Activated naive CD8-positive, alpha-beta T cell treated with anti-CD3 and anti-CD28 coated beads for 36 hours (primary cell): ENCODE measurements around the gene NDUFA12. TPM values are rescaled to one million over a fixed set of nuclear protein-coding genes. Genes with fewer than 3 reads are reported as not detected.

Experiments
- DNase-seq: peaks from one replicate; pipeline ENCODE4 v3.0.0; 2021
- H3K27ac Mint-ChIP-seq: one replicate; pipeline ENCODE4 v1.8.0; 2022; ENCODE audit warnings: mild to moderate bottlenecking, moderate library complexity, mixed read lengths
- H3K27me3 Mint-ChIP-seq: one replicate; pipeline ENCODE4 v1.8.0; 2022; ENCODE audit warnings: mild to moderate bottlenecking, mixed read lengths
- H3K36me3 Mint-ChIP-seq: one replicate; pipeline ENCODE4 v1.8.0; 2021; ENCODE audit warnings: mild to moderate bottlenecking, mixed read lengths
- H3K4me1 Mint-ChIP-seq: one replicate; pipeline ENCODE4 v1.8.0; 2021; ENCODE audit warnings: mixed read lengths
- H3K4me3 Mint-ChIP-seq: one replicate; pipeline ENCODE4 v1.8.0; 2022; ENCODE audit warnings: mild to moderate bottlenecking, moderate library complexity, mixed read lengths
- H3K9me3 Mint-ChIP-seq: one replicate; pipeline ENCODE4 v1.8.0; 2022; ENCODE audit warnings: mixed read lengths
- total RNA-seq, 2 experiments: library from RNA; stranded (reverse); gene quantifications; one replicate each; pipeline ENCODE4 v1.2.3, GENCODE V29; 2021

Gene NDUFA12
- 100 to 1,000 TPM; 137 to 138 TPM for total RNA-seq

GRCh38 chr12:95003213-95003920 lies at the start of gene NDUFA12:
TSS of gene NDUFA12 (minus strand) at chr12:95003697. CDS start at chr12:95003680, 17 bp downstream.
- H3K27ac Mint-ChIP-seq = peak within 1 kb of the TSS; percentile 91
- H3K4me3 Mint-ChIP-seq = peak within 1 kb of the TSS; percentile 93
- H3K9me3 Mint-ChIP-seq = peaks cover 19% of the 10 kb centered on the region
- DNase-seq = peak; percentile 97
- peaks cover 35% of the 10 kb centered on the region for H3K36me3 Mint-ChIP-seq
- H3K27me3 Mint-ChIP-seq = no peaks in the 10 kb centered on the region
- peaks cover 40% of the 10 kb centered on the region for H3K4me1 Mint-ChIP-seq

- Mint-ChIP-seq H3K4me3 (no peak overlapping the region), H3K27ac (no peak overlapping the region), H3K36me3 (peaks cover 15% of the 10 kb centered on the region), H3K4me1 (peaks cover 3% of the 10 kb centered on the region), H3K9me3 (no peaks in the 10 kb centered on the region), H3K27me3 (no peaks in the 10 kb centered on the region)
- no peak for DNase-seq
These were observed 47.7 kb upstream of the NDUFA12 start for GRCh38 chr12:95051241-95051640.

GRCh38 chr12:95037906-95038305 lies 34.4 kb upstream of the NDUFA12 start:
- Mint-ChIP-seq H3K27ac (no peak overlapping the region), H3K27me3 (no peaks in the 10 kb centered on the region), H3K9me3 (no peaks in the 10 kb centered on the region)

GRCh38 chr12:95034750-95035149 lies 31.3 kb upstream of the NDUFA12 start:
- DNase-seq = no peak
- H3K4me1 Mint-ChIP-seq = peaks cover 13% of the 10 kb centered on the region
- H3K9me3 Mint-ChIP-seq = no peaks in the 10 kb centered on the region
- no peaks in the 10 kb centered on the region for H3K27me3 Mint-ChIP-seq
- no peak overlapping the region for H3K4me3 Mint-ChIP-seq
- H3K27ac Mint-ChIP-seq = no peak overlapping the region
- H3K36me3 Mint-ChIP-seq = peaks cover 11% of the 10 kb centered on the region

More at GRCh38 chr12:95037906-95038305, 34.4 kb upstream of the NDUFA12 start:
- Mint-ChIP-seq H3K4me1 (peaks cover 13% of the 10 kb centered on the region), H3K4me3 (no peak overlapping the region), H3K36me3 (peaks cover 11% of the 10 kb centered on the region)
- no peak for DNase-seq

GRCh38 chr12:95022477-95022876 lies 19.0 kb upstream of the NDUFA12 start:
- Mint-ChIP-seq H3K4me1 (no peaks in the 10 kb centered on the region), H3K4me3 (no peak overlapping the region), H3K27me3 (no peaks in the 10 kb centered on the region), H3K9me3 (no peaks in the 10 kb centered on the region), H3K27ac (no peak overlapping the region), H3K36me3 (peaks cover 14% of the 10 kb centered on the region)
- DNase-seq = no peak

GRCh38 chr12:95017482-95017881 lies 14.0 kb upstream of the NDUFA12 start:
- Mint-ChIP-seq H3K36me3 (peaks cover 13% of the 10 kb centered on the region), H3K4me1 (peaks cover under 1% of the 10 kb centered on the region), H3K9me3 (peaks cover 3% of the 10 kb centered on the region), H3K4me3 (no peak overlapping the region), H3K27ac (no peak overlapping the region), H3K27me3 (no peaks in the 10 kb centered on the region)
- no peak for DNase-seq

GRCh38 chr12:95016120-95016519 lies 12.6 kb upstream of the NDUFA12 start:
- H3K27me3 Mint-ChIP-seq = no peaks in the 10 kb centered on the region
- peaks cover 3% of the 10 kb centered on the region for H3K9me3 Mint-ChIP-seq
- H3K4me3 Mint-ChIP-seq = no peak overlapping the region
- H3K4me1 Mint-ChIP-seq = peaks cover 2% of the 10 kb centered on the region
- no peak overlapping the region for H3K27ac Mint-ChIP-seq
- peaks cover 12% of the 10 kb centered on the region for H3K36me3 Mint-ChIP-seq
- no peak for DNase-seq

- Mint-ChIP-seq H3K27ac (no peak overlapping the region), H3K4me1 (peaks cover 2% of the 10 kb centered on the region), H3K9me3 (peaks cover 3% of the 10 kb centered on the region), H3K27me3 (no peaks in the 10 kb centered on the region), H3K4me3 (no peak overlapping the region), H3K36me3 (peaks cover 7% of the 10 kb centered on the region)
- DNase-seq = no peak
These were observed 11.1 kb upstream of the NDUFA12 start for GRCh38 chr12:95014554-95014953.

GRCh38 chr12:95006206-95006605 lies 2.7 kb upstream of the NDUFA12 start:
- Mint-ChIP-seq H3K27me3 (no peaks in the 10 kb centered on the region), H3K27ac (no peak overlapping the region), H3K4me1 (peaks cover 17% of the 10 kb centered on the region), H3K36me3 (peaks cover 19% of the 10 kb centered on the region), H3K9me3 (peaks cover 20% of the 10 kb centered on the region), H3K4me3 (no peak overlapping the region)
- DNase-seq = no peak

GRCh38 chr12:95004610-95005009 lies 1.1 kb upstream of the NDUFA12 start:
- Mint-ChIP-seq H3K4me3 (peak overlapping the region; percentile 93), H3K27me3 (no peaks in the 10 kb centered on the region), H3K27ac (no peak overlapping the region), H3K36me3 (peaks cover 26% of the 10 kb centered on the region), H3K4me1 (peaks cover 28% of the 10 kb centered on the region), H3K9me3 (peaks cover 20% of the 10 kb centered on the region)
- no peak for DNase-seq

- peak overlapping the region; percentile 91 for H3K27ac Mint-ChIP-seq
- no peaks in the 10 kb centered on the region for H3K27me3 Mint-ChIP-seq
- H3K36me3 Mint-ChIP-seq = peaks cover 33% of the 10 kb centered on the region
- no peak for DNase-seq
- peaks cover 35% of the 10 kb centered on the region for H3K4me1 Mint-ChIP-seq
- peak overlapping the region; percentile 93 for H3K4me3 Mint-ChIP-seq
- H3K9me3 Mint-ChIP-seq = peaks cover 20% of the 10 kb centered on the region
These were observed 400 bp upstream of the NDUFA12 start for GRCh38 chr12:95003921-95004272.

- DNase-seq = no peak
- Mint-ChIP-seq H3K9me3 (peaks cover 15% of the 10 kb centered on the region), H3K27ac (peak overlapping the region; percentile 91), H3K36me3 (peaks cover 34% of the 10 kb centered on the region), H3K27me3 (no peaks in the 10 kb centered on the region), H3K4me1 (peaks cover 45% of the 10 kb centered on the region), H3K4me3 (peak overlapping the region; percentile 93)
These were observed 743 bp downstream of the NDUFA12 start for GRCh38 chr12:95002754-95003153.

- Mint-ChIP-seq H3K9me3 (no peaks in the 10 kb centered on the region), H3K27me3 (no peaks in the 10 kb centered on the region), H3K4me1 (peaks cover 33% of the 10 kb centered on the region), H3K36me3 (peaks cover 30% of the 10 kb centered on the region), H3K4me3 (no peak overlapping the region), H3K27ac (no peak overlapping the region)
- no peak for DNase-seq
These were observed 5.2 kb downstream of the NDUFA12 start for GRCh38 chr12:94998326-94998725.

- Mint-ChIP-seq H3K4me1 (peaks cover 32% of the 10 kb centered on the region), H3K9me3 (no peaks in the 10 kb centered on the region), H3K27ac (no peak overlapping the region), H3K4me3 (no peak overlapping the region), H3K36me3 (peaks cover 30% of the 10 kb centered on the region), H3K27me3 (no peaks in the 10 kb centered on the region)
- no peak for DNase-seq
These were observed 5.8 kb downstream of the NDUFA12 start for GRCh38 chr12:94997726-94998125.

- H3K36me3 Mint-ChIP-seq = peaks cover 30% of the 10 kb centered on the region
- no peaks in the 10 kb centered on the region for H3K27me3 Mint-ChIP-seq
- H3K9me3 Mint-ChIP-seq = no peaks in the 10 kb centered on the region
- H3K27ac Mint-ChIP-seq = no peak overlapping the region
- no peak overlapping the region for H3K4me3 Mint-ChIP-seq
- peaks cover 28% of the 10 kb centered on the region for H3K4me1 Mint-ChIP-seq
- no peak for DNase-seq
These were observed 6.4 kb downstream of the NDUFA12 start for GRCh38 chr12:94997061-94997460.

GRCh38 chr12:94994312-94994711 lies 9.2 kb downstream of the NDUFA12 start:
- no peak for DNase-seq
- Mint-ChIP-seq H3K4me3 (no peak overlapping the region), H3K27ac (no peak overlapping the region), H3K9me3 (no peaks in the 10 kb centered on the region), H3K36me3 (peaks cover 28% of the 10 kb centered on the region), H3K4me1 (peaks cover 27% of the 10 kb centered on the region), H3K27me3 (no peaks in the 10 kb centered on the region)
